Stimulated activated naive CD4-positive, alpha-beta T cell (primary cell): ENCODE data around the gene RBM11.
"Not testable (repeated sequence)": the region's sequence is repeated elsewhere in the genome, so short reads cannot be mapped to it uniquely, and the experiment has no call there.

Experiments
- DNase-seq, 6 experiments: peaks; one replicate each; lab custom pipeline; 2025; lab: John Stamatoyannopoulos, UW

RBM11 gene, protein sequence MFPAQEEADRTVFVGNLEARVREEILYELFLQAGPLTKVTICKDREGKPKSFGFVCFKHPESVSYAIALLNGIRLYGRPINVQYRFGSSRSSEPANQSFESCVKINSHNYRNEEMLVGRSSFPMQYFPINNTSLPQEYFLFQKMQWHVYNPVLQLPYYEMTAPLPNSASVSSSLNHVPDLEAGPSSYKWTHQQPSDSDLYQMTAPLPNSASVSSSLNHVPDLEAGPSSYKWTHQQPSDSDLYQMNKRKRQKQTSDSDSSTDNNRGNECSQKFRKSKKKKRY

DNA sequence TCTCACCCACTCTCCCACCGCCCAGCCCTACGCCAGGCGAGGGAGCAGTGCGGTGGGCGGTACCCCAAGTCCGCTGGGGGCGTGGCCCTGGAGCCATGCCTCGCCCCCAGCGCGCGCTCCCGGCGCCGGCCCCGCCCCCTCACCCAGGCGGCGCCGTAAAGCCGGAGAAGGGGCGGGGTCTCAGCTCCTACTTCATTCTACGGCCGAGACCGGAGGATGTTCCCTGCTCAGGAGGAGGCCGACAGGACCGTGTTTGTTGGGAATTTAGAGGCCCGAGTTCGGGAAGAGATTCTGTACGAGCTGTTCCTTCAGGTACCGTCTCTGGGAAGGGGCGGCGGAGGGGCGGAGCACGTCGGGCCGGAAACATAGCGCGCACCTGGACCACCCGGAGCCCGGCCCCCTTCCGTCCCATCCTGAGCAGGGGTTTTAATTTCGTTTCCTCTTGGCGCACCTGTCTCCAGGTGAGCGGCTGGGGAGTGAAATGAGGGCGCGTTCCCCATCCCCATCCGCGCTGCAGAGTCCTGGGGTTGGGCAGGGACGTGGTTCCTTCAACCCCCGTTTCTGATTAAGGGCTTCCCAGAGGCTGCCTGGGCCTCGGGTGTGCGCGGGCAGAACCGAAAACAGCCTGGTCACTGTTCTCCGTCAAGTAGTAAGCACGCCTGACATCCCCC, at the start of gene RBM11:
TSS of gene RBM11 (plus strand) at position 187 of the 671 bp plus-strand sequence. CDS start at position 217, 30 bp downstream.
- DNase-seq: peak; percentile 74 to 89 (median 78)

DNA sequence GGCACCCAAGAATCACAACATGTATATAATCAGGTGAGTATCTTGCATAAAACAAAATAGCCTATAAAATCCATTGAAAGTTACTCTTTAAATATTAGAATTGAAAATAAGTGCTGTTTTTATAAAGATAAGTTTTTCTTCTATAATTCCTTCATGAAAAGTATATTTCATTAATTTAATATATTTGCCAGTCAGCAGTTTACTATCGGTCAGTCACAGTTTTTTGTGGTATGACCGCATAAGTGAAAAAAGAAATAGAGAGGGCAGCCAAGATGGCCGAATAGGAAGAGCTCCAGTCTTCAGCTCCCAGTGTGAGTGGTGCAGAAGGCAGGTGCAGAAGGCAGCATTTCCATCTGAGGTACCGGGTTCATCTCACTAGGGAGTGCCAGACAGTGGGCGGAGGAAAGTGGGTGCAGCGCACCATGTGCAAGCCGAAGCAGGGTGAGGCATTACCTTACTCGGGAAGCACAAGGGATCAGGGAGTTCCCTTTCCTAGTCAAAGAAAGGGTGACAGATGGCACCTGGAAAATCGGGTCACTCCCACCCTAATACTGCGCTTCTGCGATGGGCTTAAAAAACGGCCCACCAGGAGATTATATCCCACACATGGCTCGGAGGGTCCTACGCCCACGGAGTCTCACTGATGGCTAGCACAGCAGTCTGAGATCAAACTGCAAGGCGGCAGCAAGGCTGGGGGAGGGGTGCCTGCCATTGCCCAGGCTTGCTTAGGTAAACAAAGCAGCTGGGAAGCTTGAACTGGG, 49.3 kb upstream of the RBM11 start:
- DNase-seq: not testable (repeated sequence)

DNA sequence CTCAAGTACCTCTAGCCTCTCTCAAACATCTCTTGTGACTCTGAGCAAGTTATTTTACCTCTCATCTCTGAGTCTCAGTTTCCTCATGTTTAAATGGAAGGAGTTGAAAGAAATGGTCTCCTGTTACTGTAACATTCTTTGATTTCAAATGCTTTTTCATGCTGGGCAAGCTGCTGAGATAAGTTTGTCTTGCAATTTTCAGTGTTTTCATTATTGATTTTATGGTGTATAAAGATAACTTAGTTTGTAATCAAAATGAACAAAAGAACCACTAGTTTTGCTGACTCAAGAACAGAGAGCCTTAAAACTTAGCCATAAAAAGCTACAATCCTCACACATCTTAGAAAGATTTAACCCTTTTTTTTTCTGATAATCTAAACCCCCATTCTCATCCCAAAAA, 9.7 kb upstream of the RBM11 start:
- DNase-seq: no peak

DNA sequence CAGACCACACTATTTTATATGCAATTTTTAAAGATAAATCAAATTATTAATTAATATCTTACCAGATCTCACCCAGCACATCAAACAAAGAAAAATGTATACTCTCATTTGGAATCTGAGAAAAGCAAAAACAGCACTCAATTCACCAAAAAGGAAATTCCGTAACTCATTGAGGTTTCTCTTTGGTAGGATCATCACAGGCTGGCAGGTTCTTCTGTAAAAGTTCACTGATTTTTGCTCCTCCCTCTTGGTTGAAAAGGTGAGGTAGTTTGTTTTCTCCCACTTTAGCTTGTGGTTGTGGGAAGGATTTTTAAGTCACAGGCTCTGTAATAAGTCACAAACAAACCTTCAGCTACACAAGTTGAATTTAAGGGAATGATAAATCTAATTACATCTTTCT, 5.2 kb upstream of the RBM11 start, which contains the start of gene LIPI:
TSS of gene LIPI (minus strand) at position 218 of the 400 bp plus-strand sequence. CDS start at position 108, 110 bp downstream.
- no peak for DNase-seq

DNA sequence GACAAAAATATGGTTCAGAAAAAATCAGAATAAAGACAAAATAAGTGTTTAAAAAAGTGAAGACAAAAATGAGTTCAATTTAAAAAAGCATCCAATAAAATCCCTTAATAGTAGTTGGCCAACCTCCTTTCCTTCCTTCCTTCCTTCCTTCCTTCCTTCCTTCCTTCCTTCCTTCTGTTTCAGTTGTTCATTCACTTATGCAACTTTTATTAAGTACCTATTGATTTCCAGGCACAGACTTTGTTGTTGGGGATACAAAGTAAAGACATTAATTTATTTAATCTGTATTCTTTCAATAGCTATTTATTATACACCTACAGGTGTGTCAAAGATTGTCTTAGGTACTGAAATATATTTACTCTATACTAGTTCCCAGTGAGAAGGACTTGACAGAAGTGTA, 2.8 kb upstream of the RBM11 start:
- no peak for DNase-seq

DNA sequence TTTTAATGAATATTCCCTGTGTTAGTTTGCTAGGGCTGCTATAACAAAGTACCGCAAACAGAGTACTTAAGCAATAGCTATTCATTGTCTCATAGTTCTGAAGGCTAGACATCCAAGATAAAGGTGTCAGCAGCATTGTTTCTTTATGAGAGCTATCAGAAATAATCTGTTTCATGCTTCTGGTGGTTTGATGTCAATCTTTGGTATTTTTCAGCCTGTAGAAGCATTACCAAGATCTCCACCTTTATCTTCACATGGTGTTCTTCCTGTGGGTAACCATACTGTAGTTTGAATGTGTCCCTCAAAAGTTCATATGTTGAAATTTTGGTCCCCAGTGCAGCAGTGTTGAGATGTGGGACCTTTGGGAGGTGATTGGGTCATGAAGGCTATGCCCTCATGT, 7.4 kb downstream of the RBM11 start:
- no peak for DNase-seq

DNA sequence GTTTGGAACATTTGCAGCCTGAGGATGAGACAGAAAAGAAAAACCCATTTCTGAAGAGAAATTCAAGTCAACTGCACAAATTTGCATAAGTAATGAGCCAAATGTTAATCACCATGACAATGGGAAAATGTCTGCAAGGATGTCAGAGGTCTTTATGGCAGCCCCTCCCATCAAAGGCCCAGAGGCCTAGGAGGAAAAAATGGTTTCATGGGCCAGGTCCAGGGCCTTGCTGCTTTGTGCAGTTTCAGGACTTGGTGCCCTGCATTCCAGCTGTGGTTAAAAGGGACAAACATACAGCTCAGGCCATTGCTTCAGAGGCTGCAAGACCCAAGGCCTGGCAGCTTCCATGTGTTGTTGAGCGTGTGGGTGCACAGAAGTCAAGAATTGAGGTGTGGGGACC, 13.4 kb downstream of the RBM11 start:
- DNase-seq: no peak

DNA sequence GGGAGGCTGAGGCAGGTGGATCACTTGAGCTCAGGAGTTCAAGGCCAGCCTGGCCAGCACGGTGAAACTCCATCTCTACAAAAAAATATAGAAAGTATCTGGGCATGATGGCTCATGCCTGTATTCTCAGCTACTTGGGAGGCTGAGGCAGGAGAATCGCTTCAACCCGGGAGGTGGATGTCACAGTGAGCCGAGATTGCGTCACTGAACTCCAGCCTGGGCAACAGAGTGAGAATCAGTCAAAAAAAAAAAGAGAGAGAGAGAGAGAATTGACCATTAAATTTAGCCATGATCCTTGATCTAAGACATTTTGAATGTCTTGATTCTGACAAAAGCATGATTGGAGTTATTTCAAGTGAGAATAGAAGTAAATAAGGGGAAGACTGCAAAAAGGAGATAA, 19.1 kb downstream of the RBM11 start:
- no peak for DNase-seq

DNA sequence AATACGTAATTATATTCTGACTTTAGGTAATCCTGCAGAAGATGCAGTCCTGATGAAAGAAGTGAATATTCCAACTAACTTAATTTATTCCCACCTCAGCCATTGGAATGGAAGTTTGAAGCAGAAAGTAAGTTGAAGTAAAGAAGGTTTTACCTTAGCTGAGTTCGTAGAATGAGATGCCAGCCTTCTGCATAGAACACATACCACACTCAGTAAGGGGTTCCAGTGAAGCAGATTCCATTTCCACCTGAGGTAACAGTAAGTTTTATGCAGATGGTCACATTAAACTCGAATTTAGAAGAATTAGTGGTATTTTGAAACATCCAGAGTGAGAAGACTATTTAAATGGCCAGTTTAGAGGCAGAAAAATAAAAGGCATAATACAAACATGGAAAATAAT, 20.2 kb downstream of the RBM11 start:
- no peak for DNase-seq

DNA sequence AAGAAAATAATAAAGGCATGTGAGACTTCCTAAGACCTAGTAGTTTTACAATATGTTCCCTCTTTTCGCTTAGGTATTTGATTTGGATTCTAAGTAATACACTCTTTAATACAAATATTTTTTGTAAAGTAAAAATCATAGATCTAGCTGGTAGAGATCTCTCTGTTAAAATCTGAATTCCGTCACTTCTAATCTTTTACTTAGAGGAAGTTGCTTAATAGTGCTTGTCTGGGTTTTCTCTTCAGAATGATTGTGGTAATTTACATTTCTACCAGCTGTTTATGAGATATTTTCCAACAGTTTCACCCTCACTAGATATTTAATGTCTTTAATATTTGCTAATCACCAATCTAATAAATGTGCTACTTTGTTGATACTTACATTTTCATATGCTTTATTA, 23.3 kb downstream of the RBM11 start:
- DNase-seq: no peak

DNA sequence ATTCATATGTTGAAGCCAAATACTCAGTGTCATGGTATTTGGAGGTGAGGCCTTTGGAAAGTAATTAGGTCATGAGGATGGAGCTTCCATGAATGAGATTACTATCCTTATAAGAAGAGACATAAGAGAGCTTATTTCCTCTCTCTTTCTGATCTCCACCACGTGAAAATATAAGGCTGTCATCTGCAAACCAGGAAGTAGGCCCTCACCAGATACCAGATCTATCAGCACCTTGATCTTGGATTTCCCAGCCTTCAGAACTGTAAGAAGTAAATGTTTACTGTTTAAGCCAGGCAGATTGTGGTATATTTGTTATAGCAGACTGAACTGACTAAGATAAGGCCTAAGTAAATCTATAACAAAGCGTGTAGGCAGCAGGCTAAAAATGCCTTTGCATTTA, 25.3 kb downstream of the RBM11 start:
- DNase-seq: peak in 3 of 6 experiments; percentile 4 to 43 (median 27)

DNA sequence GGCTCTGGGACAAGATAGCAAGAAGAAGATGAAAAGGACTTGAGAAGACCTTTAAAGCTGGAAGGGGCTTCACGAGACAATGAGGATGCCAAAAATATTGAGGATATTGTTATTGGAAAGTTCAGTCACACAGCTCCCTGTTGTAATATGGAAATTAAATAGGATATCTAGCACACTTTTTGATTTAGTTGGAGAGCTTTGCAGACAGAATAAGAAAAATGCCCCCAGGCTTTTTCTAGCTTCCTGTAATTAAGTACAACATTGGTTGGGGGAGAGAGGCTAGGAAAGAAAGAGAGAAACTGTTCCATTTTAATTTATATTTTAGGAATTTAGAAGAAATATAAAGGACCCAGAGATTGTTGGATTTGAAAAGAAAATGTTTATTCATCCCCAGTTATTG, 27.5 kb downstream of the RBM11 start:
- DNase-seq: no peak

DNA sequence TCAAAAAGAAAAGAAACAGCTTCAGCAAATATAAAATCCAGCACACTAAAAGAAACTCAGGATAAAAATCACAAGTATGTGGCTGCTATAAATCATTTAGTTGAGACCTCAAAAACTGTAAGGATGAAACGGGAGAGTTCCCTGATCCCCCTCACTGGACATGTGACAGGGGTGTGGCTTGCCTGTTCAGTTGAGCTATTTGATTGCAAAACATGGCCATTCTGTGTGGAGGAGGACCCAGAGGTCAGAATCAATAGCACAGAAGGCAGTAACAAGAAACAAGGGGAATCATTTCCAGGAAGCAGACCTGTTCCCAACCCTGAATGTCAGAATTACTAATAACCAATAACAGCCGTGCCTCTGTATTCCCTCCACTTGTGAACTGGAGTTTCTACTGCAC, 27.9 kb downstream of the RBM11 start:
- no peak for DNase-seq

DNA sequence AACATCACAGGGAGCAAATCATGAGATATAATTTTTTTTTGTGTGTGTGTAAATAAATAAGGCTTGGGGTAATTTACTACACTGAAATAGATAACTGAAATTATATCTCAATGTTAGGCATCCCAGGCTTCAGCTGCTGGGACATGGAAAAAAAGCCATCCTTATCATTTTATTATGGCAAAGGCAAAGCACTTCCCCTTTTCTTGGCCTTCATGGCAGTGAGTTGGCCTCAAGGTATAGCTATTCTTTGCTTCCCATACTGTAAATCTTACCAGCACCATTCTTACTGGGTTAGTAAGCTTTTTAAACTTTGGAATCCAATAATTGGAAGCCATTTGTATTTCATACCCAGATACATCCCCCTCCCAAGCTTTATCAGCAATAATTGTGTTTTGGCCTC, 29.0 kb downstream of the RBM11 start:
- no peak for DNase-seq

DNA sequence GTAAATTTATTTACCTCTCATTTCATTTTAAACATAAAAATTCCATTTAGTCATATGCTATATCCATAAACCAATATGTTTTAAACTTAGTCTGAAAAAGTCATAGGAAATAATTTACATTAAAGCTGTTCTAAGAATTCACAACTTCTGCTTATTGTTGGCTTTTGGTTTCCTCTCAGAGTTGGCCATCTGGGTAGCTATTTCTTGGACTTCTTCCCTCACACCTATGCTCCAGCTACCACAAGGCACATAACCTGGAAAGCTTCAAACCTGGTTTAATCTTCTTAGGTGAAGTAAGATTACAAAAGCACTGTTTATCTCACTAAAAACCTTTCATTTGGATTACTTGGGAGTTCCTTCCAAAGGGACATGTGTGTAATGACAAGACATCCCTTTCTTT, 29.8 kb downstream of the RBM11 start:
- DNase-seq: no peak

DNA sequence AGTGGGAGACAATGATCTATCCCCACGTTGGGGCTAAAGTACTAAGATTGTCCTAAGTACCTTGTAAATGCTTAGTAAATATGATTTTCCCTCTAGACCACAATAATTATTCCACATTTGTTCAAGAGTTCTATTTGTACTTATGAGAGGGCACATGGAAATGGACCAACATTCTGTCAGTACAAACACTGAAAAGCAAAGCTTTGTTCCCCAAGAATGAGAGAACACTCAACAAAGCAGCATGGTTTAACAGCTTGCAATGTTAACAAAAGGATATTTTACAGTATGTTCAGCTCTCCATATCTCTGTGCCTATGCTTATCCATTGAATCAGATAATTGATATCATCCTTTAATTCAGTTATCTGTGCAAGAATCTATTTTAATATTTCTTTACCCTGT, 35.4 kb downstream of the RBM11 start:
- DNase-seq: no peak

DNA sequence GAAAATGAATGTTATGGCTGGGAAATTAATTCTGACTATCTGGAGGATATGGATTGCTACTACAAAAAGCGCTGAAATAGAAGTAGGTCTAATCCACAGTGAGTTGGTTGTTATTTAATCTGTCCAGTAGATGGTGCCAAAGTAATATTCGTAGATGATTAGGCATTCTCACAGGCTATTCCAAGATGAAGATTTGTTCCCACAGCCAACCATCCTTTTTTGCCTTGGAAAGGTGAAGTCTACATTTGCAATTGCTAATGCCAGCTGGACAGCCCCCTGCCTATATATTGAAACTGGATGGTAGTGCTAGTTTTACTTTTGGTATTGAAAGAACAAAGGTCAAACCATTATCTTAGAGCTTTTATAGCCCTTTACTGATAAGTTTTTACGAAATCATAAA, 43.8 kb downstream of the RBM11 start:
- peak in 2 of 6 experiments; percentile 13 to 25 for DNase-seq

DNA sequence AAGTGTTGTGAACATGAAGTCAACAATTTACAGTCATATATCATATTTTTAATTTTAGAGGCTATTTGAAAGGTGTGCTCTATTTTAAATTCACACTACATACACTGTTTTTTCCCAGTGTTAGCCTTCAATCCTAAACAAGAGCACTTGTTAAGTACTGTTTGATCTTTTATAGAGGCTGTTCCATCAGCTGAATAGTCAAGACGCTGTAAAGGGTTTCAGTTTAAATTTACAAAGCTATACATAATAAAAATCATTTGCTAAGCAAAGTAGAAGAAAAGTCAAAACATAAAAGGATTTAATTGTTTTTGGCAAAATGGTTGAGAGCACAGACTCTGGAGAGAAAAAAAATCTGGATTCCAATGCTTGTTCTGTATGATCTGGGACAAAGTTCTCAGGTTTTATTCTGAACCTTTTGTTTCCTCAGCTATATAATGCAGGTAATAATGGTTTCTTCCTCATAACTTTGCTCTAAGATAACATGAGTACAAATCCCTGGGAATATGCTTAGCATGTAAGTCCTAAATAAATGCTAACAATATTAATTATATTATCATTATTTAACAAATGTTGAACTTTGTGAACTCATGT, 44.3 kb downstream of the RBM11 start:
- no peak for DNase-seq

DNA sequence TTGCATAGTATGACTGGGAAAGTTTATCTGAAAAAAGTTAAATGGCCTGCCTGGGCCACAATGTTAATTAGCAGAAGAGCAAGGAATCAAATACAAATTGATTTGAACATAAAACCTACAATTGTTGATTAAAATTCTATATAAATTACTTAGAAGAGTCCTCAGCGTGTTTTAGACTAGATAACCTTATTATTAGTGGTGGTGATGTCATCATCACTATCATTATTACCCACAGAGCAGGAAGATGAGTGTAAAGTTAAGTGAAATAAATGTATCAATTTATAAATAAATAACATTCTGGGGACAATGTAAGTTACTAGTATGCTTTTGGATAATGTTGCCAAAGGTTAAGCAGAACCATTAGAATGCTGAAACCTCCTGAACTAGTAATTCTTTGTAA, 46.1 kb downstream of the RBM11 start:
- DNase-seq: no peak

DNA sequence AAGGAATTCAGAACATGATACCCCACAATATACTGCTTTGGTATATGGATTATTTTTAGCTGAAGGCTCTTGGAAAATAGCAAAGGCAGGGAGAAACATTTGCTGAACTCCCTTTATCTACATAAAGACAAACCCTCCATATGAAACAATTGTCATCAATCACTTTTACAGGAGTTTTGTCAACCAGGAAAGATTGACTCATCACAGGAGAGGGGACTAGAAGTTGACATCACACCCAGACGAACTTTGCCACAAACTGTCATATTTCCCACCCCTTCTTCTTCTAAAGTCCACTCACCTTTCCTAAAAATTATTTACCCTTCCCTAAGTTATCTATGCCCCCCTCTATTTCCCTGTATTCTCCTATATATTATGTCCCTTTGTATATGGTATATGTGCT, 47.9 kb downstream of the RBM11 start:
- no peak for DNase-seq

DNA sequence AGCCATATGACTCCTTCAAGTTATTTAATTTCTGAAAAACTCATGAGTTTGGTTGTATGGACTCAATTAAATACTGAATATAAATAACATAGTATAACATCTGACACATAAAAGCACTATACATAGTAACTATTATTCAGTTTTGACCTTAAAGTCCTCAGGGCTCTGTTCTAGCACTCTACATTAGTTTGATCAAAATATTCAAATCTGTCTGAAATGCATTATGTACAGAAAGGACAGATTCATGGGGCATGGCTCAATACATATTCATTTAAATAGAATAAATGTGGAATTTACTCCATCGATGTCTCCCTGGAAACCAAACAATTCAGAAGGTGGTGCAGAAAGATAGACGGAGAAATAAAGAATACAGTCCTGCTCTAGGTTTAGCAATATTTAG, 49.1 kb downstream of the RBM11 start:
- no peak for DNase-seq

DNA sequence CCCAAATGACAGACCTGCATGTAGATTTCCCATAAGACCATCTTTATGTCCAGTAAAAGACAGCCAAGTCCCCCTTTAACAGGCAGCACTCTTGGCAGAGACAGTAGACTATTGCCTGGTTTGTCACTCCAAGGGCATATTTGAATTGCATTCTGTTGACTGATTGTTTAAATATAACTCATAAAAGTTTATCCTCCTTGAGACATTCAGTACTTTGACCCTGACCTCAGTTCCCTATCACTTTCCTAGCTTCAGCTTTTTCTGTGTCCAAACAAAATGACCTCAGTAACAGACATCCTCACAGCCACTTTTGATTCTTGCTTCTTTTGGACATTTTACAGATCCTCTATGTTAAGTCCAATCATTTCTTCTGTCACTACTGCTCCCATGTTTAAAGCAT, 51.1 kb downstream of the RBM11 start:
- DNase-seq: no peak

DNA sequence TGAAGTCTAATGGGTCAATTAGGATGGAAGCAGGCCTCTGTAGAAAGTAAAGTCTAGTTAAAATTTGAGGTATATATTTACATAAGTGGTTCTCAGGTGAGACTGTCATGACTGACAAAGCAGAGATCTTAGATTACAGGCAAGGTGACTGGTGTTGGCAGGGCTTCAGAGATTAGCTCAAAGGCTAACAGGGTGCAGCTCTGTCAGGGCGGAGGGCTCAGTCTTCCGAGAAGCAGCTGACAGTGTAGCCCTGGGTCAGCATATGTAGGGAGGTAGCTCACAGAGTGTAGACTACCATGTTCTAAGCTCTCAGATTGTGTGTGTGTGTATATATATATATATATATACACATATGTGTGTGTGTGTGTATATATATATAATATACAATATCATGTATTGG, 54.7 kb downstream of the RBM11 start:
- no peak for DNase-seq
